GM19467 (cell line): Measurements from ENCODE around the gene NPPA.
"Not testable (repeated sequence)": the region's sequence is repeated elsewhere in the genome, so short reads cannot be mapped to it uniquely, and the experiment has no call there.

Experiments used
- ATAC-seq: cut with Tn5 transposase; IDR thresholded peaks from one replicate; pipeline ENCODE4 v1.9.1; 2021; ENCODE audit warnings: mild to moderate bottlenecking, moderate library complexity; ENCODE audit not compliant: unreplicated experiment

NPPA gene

GRCh38 chr1:11847667-11848372, at the start of gene NPPA:
TSS of gene NPPA (minus strand) at chr1:11847783. CDS start at chr1:11847684, 99 bp downstream.
- no peak for ATAC-seq

GRCh38 chr1:11894501-11894900, 46.9 kb upstream of the NPPA start:
- not testable (repeated sequence) for ATAC-seq

GRCh38 chr1:11893907-11894251, 46.3 kb upstream of the NPPA start:
- ATAC-seq = no peak

GRCh38 chr1:11891433-11892186, 44.0 kb upstream of the NPPA start:
- no peak for ATAC-seq

- ATAC-seq = no peak
Observed at GRCh38 chr1:11888877-11889208, 41.3 kb upstream of the NPPA start.

- ATAC-seq = no peak
Observed at GRCh38 chr1:11888206-11888876, 40.8 kb upstream of the NPPA start.

GRCh38 chr1:11887666-11888007, 40.1 kb upstream of the NPPA start:
- no peak for ATAC-seq

- no peak for ATAC-seq
Observed at GRCh38 chr1:11886986-11887665, 39.5 kb upstream of the NPPA start.

- ATAC-seq = no peak
Observed at GRCh38 chr1:11885916-11886315, 38.3 kb upstream of the NPPA start.

- no peak for ATAC-seq
Observed at GRCh38 chr1:11882814-11883538, 35.4 kb upstream of the NPPA start.

- no peak for ATAC-seq
Observed at GRCh38 chr1:11881749-11882441, 34.3 kb upstream of the NPPA start.

GRCh38 chr1:11880911-11881748, 33.5 kb upstream of the NPPA start:
- no peak for ATAC-seq

GRCh38 chr1:11880181-11880575, 32.6 kb upstream of the NPPA start:
- ATAC-seq = no peak

- ATAC-seq = no peak
Observed at GRCh38 chr1:11879311-11880180, 32.0 kb upstream of the NPPA start.

GRCh38 chr1:11878891-11879190, 31.3 kb upstream of the NPPA start:
- ATAC-seq = no peak

- no peak for ATAC-seq
Observed at GRCh38 chr1:11878081-11878890, 30.7 kb upstream of the NPPA start.

- ATAC-seq = no peak
Observed at GRCh38 chr1:11877074-11877473, 29.5 kb upstream of the NPPA start.

- no peak for ATAC-seq
Observed at GRCh38 chr1:11875094-11875493, 27.5 kb upstream of the NPPA start.
